ENCODE results near the gene KCNQ1OT1. TPM values are rescaled to one million over a fixed set of nuclear protein-coding genes. Genes with fewer than 3 reads are reported as not detected.

KCNQ1OT1 gene
- polyA plus RNA-seq, 12 donors: 0.53 to 4.4 (median 1.6) TPM

DNA sequence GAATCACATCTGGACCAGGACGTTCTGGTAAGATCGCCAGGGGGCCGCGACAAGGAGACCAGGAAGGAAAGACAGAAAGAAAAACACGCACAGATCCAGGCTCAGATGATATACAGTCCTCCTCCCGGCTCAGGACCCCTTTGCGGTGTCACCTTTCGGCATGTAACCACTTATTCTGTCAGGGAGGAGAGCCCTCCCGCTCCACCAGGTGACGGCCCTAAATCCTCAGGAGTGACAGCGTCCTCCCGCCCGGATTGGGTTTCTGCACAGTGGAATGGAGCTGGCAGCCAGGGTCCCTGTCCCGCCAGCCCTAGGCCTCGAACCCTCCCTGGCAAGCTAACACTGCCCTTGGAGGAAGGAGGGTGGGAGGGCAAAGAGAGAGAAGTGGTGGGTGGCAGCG is 24.3 kb upstream of the KCNQ1OT1 start:
- DNase-seq: no peak

DNA sequence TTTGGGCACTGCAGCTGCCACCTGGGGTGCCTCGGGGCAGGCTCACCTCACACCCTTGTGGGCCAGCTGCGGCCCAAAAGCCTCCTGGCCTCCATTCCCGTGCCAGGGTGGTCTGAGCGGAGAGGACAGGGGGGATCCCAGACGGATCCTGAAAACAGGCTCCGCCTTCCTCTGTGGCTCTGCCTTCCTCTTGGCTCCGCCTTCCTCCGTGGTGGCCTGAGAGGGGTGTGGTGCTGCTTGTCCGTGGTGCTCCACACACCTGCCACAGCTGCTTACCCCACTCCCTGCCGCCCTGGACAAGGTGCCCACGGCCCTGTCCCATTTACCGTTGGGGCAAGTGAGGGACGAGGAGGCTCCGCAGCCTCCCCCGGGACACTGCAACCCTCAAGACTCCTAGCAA is 23.2 kb upstream of the KCNQ1OT1 start:
- no peak for DNase-seq

DNA sequence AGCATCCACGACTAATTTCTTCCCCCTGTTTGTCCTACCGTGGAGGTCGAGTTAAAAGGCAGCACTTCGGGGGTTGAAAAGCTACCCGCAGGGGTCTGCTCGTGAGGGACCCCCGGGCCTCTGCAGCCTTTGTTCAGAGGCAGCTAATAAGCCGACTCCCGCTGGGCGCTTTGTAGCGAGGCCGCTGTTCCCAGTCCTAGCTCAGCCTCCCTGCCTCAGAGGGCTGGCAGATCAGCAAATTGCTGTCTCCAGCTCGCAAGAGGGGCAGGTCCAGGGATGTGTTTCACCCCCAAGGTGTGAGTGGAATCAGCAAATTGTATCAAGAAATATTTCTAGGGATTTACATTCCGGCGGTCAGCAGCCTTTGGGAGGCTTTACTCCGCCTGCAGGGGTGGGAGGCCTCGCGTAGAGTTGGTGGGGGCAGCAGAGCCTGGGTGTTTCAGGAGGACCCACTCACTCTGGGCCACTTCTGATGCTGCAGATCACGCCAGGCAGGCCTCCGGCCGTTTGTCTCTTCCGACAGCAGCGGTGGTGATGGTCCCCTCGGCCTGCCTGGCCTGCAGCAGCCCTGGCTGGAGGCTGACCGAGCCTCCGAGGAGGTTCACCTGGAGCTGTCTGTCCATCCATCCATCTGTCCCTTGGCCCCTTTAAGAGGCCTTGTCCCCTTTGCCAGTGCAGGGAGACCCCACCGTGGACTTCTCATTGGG is 21.6 kb upstream of the KCNQ1OT1 start:
- no peak for DNase-seq

DNA sequence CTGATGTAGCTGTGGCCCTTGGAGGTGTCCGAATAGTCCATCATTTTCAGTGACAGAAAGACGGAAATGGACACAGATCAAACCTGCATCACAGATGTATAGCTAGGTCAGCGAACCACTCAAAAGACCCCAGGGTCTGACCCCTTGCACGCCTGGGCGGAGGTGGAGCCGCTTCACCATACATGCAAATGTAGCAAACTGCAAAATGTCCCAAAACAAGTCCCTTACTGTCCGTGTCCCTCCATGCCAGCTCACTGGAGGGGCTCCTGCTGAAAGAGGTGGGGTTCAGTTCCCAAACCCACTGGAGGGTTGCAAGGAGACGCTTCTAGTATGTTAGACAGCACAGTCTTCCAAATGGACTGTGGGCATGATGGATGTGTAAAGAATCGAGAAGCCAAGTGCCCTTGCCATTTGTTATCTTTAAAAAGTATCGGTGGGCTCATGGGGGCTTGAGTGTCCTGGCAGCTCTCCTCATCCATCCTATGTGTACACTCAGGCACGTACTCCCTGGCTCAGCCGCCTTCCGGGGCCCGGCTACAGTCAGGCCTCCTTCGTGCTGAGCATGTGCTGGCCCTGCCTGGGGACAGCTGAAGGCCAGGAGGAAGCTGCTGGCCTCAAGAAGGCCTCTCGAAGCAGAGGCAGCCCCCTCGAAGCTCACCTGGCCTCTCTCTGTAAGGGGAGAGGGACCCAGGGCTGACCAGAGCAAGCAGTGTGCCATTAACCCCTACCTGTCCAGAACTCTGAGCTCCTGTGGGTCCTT is 20.2 kb upstream of the KCNQ1OT1 start:
- DNase-seq: no peak

DNA sequence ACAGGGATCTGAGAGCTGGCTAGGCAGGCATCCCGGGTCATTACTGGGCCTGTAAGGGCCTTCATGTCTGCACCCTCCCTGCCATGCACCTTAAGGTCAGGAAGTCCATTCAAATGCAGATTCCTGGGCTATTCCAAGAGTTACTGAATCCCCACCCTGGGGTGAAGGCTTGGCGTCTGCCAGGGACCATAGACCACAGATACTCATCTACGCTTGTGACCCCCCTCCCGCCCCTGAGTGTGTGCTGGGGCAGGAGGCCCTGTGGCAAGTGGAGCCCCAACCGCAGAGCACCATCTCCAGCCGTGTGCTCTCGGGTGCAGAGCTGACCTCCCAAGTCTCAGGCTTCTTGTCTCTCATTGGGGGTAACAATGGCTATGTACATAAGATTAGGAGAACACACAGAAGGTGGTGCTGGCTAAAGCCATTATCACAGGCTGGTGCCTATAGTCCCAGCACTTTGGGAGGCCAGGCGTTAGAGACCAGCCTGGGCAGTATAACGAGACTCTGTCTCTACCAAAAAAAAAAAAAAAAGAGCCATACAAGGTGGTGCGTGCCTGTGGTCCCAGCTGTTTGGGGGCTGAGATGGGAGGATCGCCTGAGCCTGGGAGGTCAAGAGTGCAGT is 19.1 kb upstream of the KCNQ1OT1 start:
- DNase-seq: no peak

DNA sequence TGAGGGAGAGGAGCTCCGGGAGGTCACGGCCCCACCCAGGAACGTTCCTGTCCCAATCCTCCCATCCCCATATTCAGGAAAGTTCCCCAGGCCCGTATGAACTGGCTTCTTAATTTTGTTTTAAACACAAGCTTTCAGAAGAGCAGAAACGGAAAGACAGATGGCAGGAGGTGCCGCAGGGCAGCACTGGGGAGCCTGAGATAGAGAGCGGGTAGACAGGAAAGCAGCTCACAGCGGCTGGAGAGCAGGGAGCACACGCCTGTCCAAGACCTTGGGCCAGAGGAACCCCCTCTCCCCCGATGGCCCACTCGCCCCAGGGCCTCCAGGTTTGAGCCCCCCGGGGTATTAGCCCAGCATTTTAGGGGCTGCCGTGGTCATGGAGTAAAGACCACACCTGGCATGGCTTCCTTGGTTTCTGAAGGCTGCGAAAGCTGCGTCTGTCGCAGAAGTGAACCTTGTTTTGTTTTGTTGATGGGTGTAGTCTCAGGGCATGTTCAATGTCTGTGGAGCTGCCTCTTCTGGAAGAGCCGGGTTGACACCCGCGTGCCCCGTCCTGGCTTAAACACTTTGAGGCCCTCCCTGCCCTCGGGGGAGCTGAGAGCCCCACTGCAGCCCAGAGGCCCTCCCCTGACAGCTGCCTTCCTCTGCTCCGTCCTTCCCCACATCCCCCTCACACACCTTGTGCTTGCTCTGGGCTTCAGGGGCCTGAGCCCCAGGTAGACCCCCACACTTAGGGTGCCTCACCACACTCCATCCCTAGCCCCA is 17.9 kb upstream of the KCNQ1OT1 start:
- DNase-seq: no peak

DNA sequence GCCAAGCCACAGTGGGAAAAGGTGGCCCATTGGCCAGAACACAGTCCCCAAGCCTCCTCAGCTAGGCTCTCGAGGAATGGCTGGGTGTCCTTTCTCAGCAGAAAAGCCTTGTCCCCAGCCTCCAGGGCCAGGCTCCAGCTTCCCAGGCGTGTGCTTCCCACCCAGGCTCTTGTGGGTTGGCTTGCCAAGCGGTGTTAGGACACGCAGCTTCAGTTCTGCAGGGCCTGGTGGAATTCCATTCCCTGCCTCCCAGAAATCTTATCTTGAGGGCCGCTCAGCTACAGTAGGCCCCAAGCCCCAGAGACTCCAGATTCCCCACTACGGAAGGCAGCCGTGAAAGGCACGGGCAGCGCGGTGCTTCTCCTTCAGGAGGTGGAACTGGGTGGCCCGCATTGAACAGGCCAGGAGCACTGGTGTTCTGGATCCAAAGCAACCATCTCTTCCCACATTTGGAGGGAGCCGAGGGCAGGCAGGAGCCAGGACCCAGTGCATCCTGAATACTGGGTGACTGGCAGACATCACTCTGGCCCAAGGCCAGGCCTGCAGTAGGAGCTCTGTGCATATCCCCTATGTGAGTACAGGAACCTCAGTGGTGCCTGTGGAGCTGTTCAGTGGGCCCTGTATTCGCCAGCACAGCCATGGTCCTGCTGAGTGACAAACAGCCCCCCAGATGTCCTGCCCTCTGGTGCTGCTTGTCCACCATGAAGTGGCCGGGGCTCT is 16.7 kb upstream of the KCNQ1OT1 start:
- DNase-seq: no peak

DNA sequence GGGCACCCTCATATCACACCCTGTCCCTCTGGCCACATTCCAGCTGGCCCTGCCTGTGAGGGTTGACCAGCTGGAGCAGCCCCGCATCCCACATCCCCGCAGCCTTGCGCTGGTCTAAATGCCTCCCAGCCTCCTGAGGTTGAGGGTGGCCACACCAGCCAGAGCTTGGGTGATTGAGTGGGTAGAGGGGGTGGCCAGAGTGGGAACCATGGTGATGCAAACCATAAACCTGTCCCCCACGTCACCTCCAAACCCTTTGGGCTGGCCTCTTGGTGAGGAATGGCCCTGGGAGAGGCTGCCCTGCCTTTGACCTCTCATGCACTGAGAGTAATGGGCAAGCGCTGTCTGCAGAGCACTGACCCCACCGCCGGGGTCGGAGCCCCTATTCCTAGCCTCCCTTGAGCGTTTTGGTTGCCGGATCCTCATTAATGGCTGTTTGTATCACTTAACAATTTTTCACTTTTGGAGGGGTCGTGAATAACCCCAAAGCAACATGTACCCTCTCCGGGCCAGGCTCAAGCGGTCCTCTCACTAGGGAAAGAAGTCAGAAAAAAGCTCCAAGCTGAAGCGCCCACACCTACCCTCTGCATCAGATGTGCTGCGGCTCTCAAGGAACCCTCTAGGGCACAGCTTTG is 16.0 kb upstream of the KCNQ1OT1 start:
- no peak for DNase-seq

- no peak for DNase-seq
These were observed 15.1 kb upstream of the KCNQ1OT1 start for GRCh38 chr11:2714871-2715270.

GRCh38 chr11:2714463-2714800 is 14.6 kb upstream of the KCNQ1OT1 start:
- DNase-seq: no peak

GRCh38 chr11:2713661-2714462 is 14.1 kb upstream of the KCNQ1OT1 start:
- DNase-seq: peak; percentile 77

DNA sequence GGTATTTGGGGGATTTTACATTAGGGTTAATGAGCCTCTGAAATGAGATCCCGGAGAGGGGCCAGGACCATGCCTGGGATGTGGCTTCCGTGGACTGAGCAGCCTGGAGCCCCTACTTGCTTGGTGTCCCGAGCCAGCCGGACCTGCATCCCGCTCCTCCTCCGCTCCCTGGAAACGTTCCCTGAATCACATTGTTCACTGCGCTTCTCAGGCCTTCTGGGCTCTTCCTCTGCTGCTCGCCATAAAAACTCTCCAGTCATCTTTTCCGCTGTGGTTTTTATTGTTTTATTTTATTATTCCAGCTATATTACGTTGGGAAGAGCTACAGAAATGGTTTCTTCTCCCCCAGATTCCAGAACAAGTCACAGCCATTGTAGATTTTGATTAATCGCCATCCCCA is 13.3 kb upstream of the KCNQ1OT1 start:
- peak; percentile 81 for DNase-seq

GRCh38 chr11:2711161-2711560 is 11.4 kb upstream of the KCNQ1OT1 start:
- no peak for DNase-seq

GRCh38 chr11:2709429-2709828 is 9.6 kb upstream of the KCNQ1OT1 start:
- DNase-seq: no peak

GRCh38 chr11:2708757-2709281 is 9.0 kb upstream of the KCNQ1OT1 start:
- DNase-seq: peak; percentile 94

DNA sequence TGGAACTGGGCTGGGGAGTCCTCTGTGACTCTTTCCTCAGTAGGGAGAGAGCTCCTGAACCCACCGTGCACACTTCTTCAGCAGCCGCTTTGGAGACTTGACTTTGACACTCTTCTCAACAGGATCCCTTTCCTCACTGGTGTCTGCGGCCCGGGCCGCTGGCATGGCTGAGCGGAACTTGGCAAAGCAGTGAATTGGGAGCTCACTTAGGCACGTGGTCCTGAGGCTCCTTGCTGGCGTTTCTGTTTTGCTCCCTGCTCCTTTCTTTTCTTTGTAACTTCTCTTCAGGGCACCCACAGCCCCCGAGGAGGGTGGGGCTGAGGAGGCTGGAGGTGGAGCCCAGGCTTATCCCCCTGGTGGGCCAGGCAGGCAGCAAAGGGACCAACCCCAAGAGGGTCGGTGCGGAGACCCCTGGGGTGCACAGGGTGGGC is 8.4 kb upstream of the KCNQ1OT1 start:
- peak; percentile 76 for DNase-seq

GRCh38 chr11:2707736-2708135 is 7.9 kb upstream of the KCNQ1OT1 start:
- no peak for DNase-seq

DNA sequence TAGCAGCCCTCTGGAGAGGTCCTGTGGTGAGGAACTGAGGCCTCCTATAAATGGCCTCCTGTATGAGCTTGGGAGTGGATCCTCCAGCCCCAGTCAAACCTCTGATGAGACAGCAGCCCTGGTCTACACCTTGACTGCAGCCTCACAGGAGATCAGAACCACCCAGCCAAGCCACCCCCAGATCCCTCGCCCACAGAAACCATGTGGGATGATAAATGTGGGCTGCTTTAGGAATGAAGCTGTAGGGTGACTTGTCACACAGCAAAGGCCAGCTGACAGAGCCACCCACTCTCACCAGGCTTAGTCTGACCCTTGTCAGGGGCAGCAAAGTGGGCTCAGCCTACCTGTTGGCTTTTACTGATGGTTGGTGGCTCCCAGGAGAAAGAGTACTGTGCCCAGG is 6.5 kb upstream of the KCNQ1OT1 start:
- no peak for DNase-seq

DNA sequence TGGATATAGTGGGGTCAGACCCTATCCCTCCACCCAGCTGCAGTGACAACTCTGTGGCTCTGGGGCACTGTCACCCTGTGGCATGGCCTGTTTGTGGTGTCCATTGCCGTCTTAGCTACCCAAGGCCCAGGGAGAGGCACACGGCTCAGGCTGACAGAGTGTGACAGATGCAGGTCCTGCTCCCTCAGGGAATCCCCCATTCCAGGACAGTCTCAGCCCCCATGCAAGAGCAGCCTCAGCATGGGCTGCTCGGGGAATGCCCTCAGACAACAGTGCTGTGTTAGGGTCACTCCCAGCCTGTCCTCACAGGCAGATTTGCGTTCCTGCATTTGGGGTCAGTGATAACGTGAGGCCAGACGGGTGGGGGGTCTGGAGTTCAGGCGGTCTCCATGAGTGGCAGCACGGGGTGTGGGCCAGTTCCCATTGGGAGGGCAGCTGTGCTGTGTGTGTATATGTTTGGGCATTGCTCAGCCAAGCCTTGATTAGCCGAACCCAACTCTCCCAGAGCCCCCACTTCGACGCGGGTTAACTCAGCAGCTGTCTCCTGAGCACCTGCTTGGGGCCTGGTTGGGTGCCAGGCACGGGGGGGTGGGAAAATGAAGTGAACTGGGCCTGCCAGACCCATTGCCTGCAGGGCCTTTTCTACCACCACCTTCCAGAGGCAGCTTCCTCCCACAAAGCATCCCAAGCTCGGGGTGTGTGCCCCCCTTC is 5.3 kb upstream of the KCNQ1OT1 start:
- no peak for DNase-seq

Measured in muscle of arm (tissue), 12 donors.